Caco-2 (cell line): ENCODE data around the gene PIP5KL1. TPM values are rescaled to one million over a fixed set of nuclear protein-coding genes. Genes with fewer than 3 reads are reported as not detected.

Experiments used
- BruUV-seq: library from RNA; stranded (reverse); fragments of 400-500 nt; replicated peaks from 2 replicates; lab custom pipeline; 2021; lab: Mats Ljungman, UMichigan
- CTCF ChIA-PET: fragments of 300-600 bp; sonication (Branson Sonifier 250); formaldehyde crosslinking; loops from one replicate; lab custom pipeline; 2022; ENCODE audit warnings: antibody characterized with exemption; lab: Charles Lee
- POLR2A ChIA-PET: fragments of 300-600 bp; sonication (Branson Sonifier 250); formaldehyde crosslinking; loops from one replicate; lab custom pipeline; 2022; ENCODE audit warnings: antibody characterized with exemption; lab: Charles Lee
- DNase-seq, 2 experiments: peaks; one replicate each; pipeline versions ENCODE4 v3.0.0 to v3.0.0-alpha.2; 2020 to 2022
- H3K27me3 ChIP-seq: replicated peaks from 2 replicates; pipeline ENCODE4 v1.6.0; 2011; ENCODE audit warnings: low read length; ENCODE audit not compliant: control insufficient read depth, insufficient read depth
- H3K36me3 ChIP-seq: 2 replicates; pipeline ENCODE4 v1.5.1; 2011; ENCODE audit warnings: low read length; ENCODE audit not compliant: control insufficient read depth, insufficient read depth
- H3K4me1 ChIP-seq: fragments of 250-450 bp; sonication (Bioruptor Pico); 2 replicates; pipeline ENCODE4 v1.5.1; 2020; ENCODE audit warnings: mild to moderate bottlenecking
- H3K4me3 ChIP-seq: 2 replicates; pipeline ENCODE4 v1.5.1; 2011; ENCODE audit warnings: low read depth, mild to moderate bottlenecking, control low read depth, low read length
- H3K9me3 ChIP-seq: fragments of 250-450 bp; sonication (Bioruptor Pico); 2 replicates; pipeline ENCODE4 v1.5.1; 2020; ENCODE audit warnings: mild to moderate bottlenecking, moderate library complexity
- H3K27ac Mint-ChIP-seq: one replicate; pipeline ENCODE4 v1.8.0; 2022; ENCODE audit warnings: mixed read lengths; ENCODE audit not compliant: unreplicated experiment
- H3K27me3 Mint-ChIP-seq: one replicate; pipeline ENCODE4 v1.8.0; 2022; ENCODE audit warnings: mixed read lengths; ENCODE audit not compliant: insufficient read depth, unreplicated experiment
- H3K36me3 Mint-ChIP-seq: one replicate; pipeline ENCODE4 v1.8.0; 2022; ENCODE audit warnings: mild to moderate bottlenecking, mixed read lengths; ENCODE audit not compliant: insufficient read depth, unreplicated experiment
- H3K4me1 Mint-ChIP-seq: one replicate; pipeline ENCODE4 v1.8.0; 2022; ENCODE audit warnings: low read depth, mixed read lengths; ENCODE audit not compliant: unreplicated experiment
- H3K4me3 Mint-ChIP-seq: one replicate; pipeline ENCODE4 v1.8.0; 2022; ENCODE audit warnings: mild to moderate bottlenecking, moderate library complexity, mixed read lengths; ENCODE audit not compliant: unreplicated experiment
- H3K9me3 Mint-ChIP-seq: one replicate; pipeline ENCODE4 v1.8.0; 2022; ENCODE audit warnings: mixed read lengths; ENCODE audit not compliant: unreplicated experiment
- CTCF ChIP-seq, 2 experiments: fragments of 200-600 bp in 1 of 2; IDR thresholded peaks; 1 replicate in 1 of 2; 2 replicates in 1 of 2; pipeline versions ENCODE4 v1.5.1 to v1.8.0; 2011 to 2022; ENCODE audit warnings: antibody characterized with exemption in 1 of 2, control low read depth in 1 of 2, inconsistent platforms in 1 of 2, low read depth in 1 of 2, low read length in 1 of 2, mild to moderate bottlenecking in 1 of 2, moderate library complexity in 1 of 2; ENCODE audit not compliant: insufficient read depth in 1 of 2, severe bottlenecking in 1 of 2, unreplicated experiment in 1 of 2
- intact Hi-C: fragments of 100-400 bp; cut with micrococcal nuclease; formaldehyde crosslinking; loops from one replicate; pipeline ENCODE4 v1.10.0; 2022; ENCODE audit not compliant: unreplicated experiment
- total RNA-seq: library from RNA; stranded (reverse); gene quantifications from 2 replicates; pipeline ENCODE4 v1.2.3, GENCODE V29; 2022

PIP5KL1 gene
- total RNA-seq, 1 experiment from 2014 or later = 2.3 TPM

- no peaks in the 10 kb centered on the region for H3K27me3 ChIP-seq
- intact Hi-C loops = no loop called here
- ChIA-PET POLR2A (no interaction called here), CTCF (interaction anchor here (0.8 kb wide), 1 partner anchor 26 kb away, joined by 4 read pairs; no protein-coding TSS in a partner anchor)
- DNase-seq = no peak
- BruUV-seq = no TSS peak
- peaks cover 23% of the 10 kb centered on the region for H3K9me3 ChIP-seq
- Mint-ChIP-seq H3K9me3 (peaks cover 25% of the 10 kb centered on the region), H3K27me3 (no peaks in the 10 kb centered on the region), H3K4me1 (peaks cover 13% of the 10 kb centered on the region), H3K36me3 (peaks cover 56% of the 10 kb centered on the region), H3K27ac (no peak overlapping the region), H3K4me3 (no peak overlapping the region)
- peaks cover 30% of the 10 kb centered on the region for H3K4me1 ChIP-seq
- TF ChIP-seq CTCF (IDR thresholded peaks at IDR 0.05; ENCODE audit: insufficient read depth in 1 of 2, low read depth in 1 of 2, low read length in 1 of 2, severe bottlenecking in 1 of 2, unreplicated experiment in 1 of 2) = no peak
- no peak overlapping the region for H3K4me3 ChIP-seq
- peaks cover 25% of the 10 kb centered on the region for H3K36me3 ChIP-seq
These were observed 34.8 kb downstream of the PIP5KL1 start for GRCh38 chr9:127895811-127896210.

- no peak for DNase-seq
- Mint-ChIP-seq H3K4me3 (no peak overlapping the region), H3K36me3 (peaks cover 57% of the 10 kb centered on the region), H3K27ac (no peak overlapping the region), H3K27me3 (no peaks in the 10 kb centered on the region), H3K9me3 (peaks cover 25% of the 10 kb centered on the region), H3K4me1 (peaks cover 12% of the 10 kb centered on the region)
- Histone ChIP-seq H3K27me3 (no peaks in the 10 kb centered on the region), H3K4me1 (peaks cover 17% of the 10 kb centered on the region), H3K36me3 (peaks cover 25% of the 10 kb centered on the region), H3K4me3 (no peak overlapping the region), H3K9me3 (peaks cover 23% of the 10 kb centered on the region)
- POLR2A ChIA-PET = interaction anchor here (0.7 kb wide), 1 partner anchor 93 kb away, joined by 4 read pairs; no protein-coding TSS in a partner anchor
- intact Hi-C loops = no loop called here
- no peak for TF ChIP-seq CTCF (IDR thresholded peaks at IDR 0.05; ENCODE audit: insufficient read depth in 1 of 2, low read depth in 1 of 2, low read length in 1 of 2, severe bottlenecking in 1 of 2, unreplicated experiment in 1 of 2)
- BruUV-seq = no TSS peak
- CTCF ChIA-PET = interaction anchor here (0.5 kb wide), 1 partner anchor 39 kb away, joined by 3 read pairs; no protein-coding TSS in a partner anchor
These were observed 37.2 kb downstream of the PIP5KL1 start for GRCh38 chr9:127893392-127893791.

- Histone ChIP-seq H3K36me3 (peaks cover 25% of the 10 kb centered on the region), H3K27me3 (no peaks in the 10 kb centered on the region), H3K4me1 (peaks cover 12% of the 10 kb centered on the region), H3K4me3 (no peak overlapping the region), H3K9me3 (peaks cover 23% of the 10 kb centered on the region)
- peaks cover 12% of the 10 kb centered on the region for H3K4me1 Mint-ChIP-seq
- ChIA-PET POLR2A (interaction anchor here (0.7 kb wide), 1 partner anchor 93 kb away, joined by 4 read pairs; no protein-coding TSS in a partner anchor), CTCF (no interaction called here)
- DNase-seq = no peak
- H3K27ac Mint-ChIP-seq = no peak overlapping the region
- H3K36me3 Mint-ChIP-seq = peaks cover 54% of the 10 kb centered on the region
- no peaks in the 10 kb centered on the region for H3K27me3 Mint-ChIP-seq
- no TSS peak for BruUV-seq
- no peak overlapping the region for H3K4me3 Mint-ChIP-seq
- H3K9me3 Mint-ChIP-seq = peaks cover 25% of the 10 kb centered on the region
- intact Hi-C loops = no loop called here
- TF ChIP-seq CTCF (IDR thresholded peaks at IDR 0.05; ENCODE audit: insufficient read depth in 1 of 2, low read depth in 1 of 2, low read length in 1 of 2, severe bottlenecking in 1 of 2, unreplicated experiment in 1 of 2) = no peak
These were observed 37.7 kb downstream of the PIP5KL1 start for GRCh38 chr9:127892831-127893230.
